T-helper 17 cell (primary cell): ENCODE results near the gene MRPL37. TPM values are rescaled to one million over a fixed set of nuclear protein-coding genes. Genes with fewer than 3 reads are reported as not detected.
"Not testable (repeated sequence)": the region's sequence is repeated elsewhere in the genome, so short reads cannot be mapped to it uniquely, and the experiment has no call there.

Source experiments
- ATAC-seq: fragments of 150-1000 bp; cut with Tn5 transposase; 2 replicates; pipeline ENCODE4 v1.10.0; 2021; ENCODE audit warnings: mild to moderate bottlenecking, moderate library complexity
- DNase-seq, 3 donors: peaks; one replicate each; pipeline versions ENCODE4 v3.0.0 to v3.0.0-alpha.2; 2020 to 2021
- H3K9me3 ChIP-seq: one replicate; pipeline ENCODE4 v1.7.0; 2013; ENCODE audit warnings: low read length, mild to moderate bottlenecking; ENCODE audit not compliant: control insufficient read depth, poor library complexity, severe bottlenecking
- H3K27ac Mint-ChIP-seq: one replicate; pipeline ENCODE4 v1.8.0; 2022; ENCODE audit warnings: mild to moderate bottlenecking, moderate library complexity, mixed read lengths
- H3K27me3 Mint-ChIP-seq: one replicate; pipeline ENCODE4 v1.8.0; 2022; ENCODE audit warnings: mixed read lengths
- H3K36me3 Mint-ChIP-seq: one replicate; pipeline ENCODE4 v1.8.0; 2022; ENCODE audit warnings: low read depth, mixed read lengths
- H3K4me1 Mint-ChIP-seq: one replicate; pipeline ENCODE4 v1.8.0; 2022; ENCODE audit warnings: mild to moderate bottlenecking, mixed read lengths
- H3K4me3 Mint-ChIP-seq: one replicate; pipeline ENCODE4 v1.8.0; 2022; ENCODE audit warnings: mild to moderate bottlenecking, moderate library complexity, mixed read lengths
- total RNA-seq, 4 donors: library from RNA in 2 of 4; stranded (reverse) in 2 of 4; gene quantifications; one replicate each; pipeline ENCODE4 v1.2.3 and lab custom pipeline; 2022 to 2026

Gene MRPL37
- total RNA-seq, 2 donors from 2014 or later, result 25.7 to 29.8 TPM

- H3K9me3 ChIP-seq, result no peaks in the 10 kb centered on the region
- no peaks in the 10 kb centered on the region for H3K36me3 Mint-ChIP-seq
- no peaks in the 10 kb centered on the region for H3K4me1 Mint-ChIP-seq
- no peak for ATAC-seq
- no peak for DNase-seq
- H3K27me3 Mint-ChIP-seq, result no peaks in the 10 kb centered on the region
- no peak overlapping the region for H3K4me3 Mint-ChIP-seq
- H3K27ac Mint-ChIP-seq, result no peak overlapping the region
These were observed 36.4 kb upstream of the MRPL37 start for GRCh38 chr1:54163573-54163972.

- H3K27me3 Mint-ChIP-seq, result no peaks in the 10 kb centered on the region
- H3K4me1 Mint-ChIP-seq, result no peaks in the 10 kb centered on the region
- H3K4me3 Mint-ChIP-seq, result no peak overlapping the region
- no peaks in the 10 kb centered on the region for H3K36me3 Mint-ChIP-seq
- no peak for ATAC-seq
- no peak for DNase-seq
- H3K9me3 ChIP-seq, result no peaks in the 10 kb centered on the region
- no peak overlapping the region for H3K27ac Mint-ChIP-seq
These were observed 34.8 kb upstream of the MRPL37 start for GRCh38 chr1:54165146-54165545.

DNA sequence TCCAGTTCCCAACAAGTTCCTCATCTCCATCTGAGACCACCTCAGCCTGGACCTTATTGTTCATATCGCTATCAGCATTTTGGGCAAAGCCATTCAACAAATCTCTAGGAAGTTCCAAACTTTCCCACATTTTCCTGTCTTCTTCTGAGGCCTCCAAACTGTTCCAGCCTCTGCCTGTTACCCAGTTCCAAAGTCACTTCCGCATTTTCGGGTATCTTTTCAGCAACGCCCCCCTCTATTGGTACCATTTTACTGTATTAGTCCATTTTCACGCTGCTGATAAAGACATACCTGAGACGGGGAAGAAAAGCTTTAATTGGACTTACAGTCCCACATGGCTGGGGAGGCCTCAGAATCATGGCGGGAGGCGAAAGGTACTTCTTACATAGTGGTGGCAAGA lies 33.6 kb upstream of the MRPL37 start:
- ATAC-seq, DNase-seq, H3K27me3 Mint-ChIP-seq, H3K27ac Mint-ChIP-seq, H3K4me3 Mint-ChIP-seq, H3K4me1 Mint-ChIP-seq, H3K9me3 ChIP-seq, H3K36me3 Mint-ChIP-seq: not testable (repeated sequence)

- Mint-ChIP-seq H3K4me3 (no peak overlapping the region), H3K4me1 (peaks cover 8% of the 10 kb centered on the region), H3K27me3 (no peaks in the 10 kb centered on the region), H3K27ac (no peak overlapping the region), H3K36me3 (no peaks in the 10 kb centered on the region)
- no peak for ATAC-seq
- DNase-seq, result no peak
- no peaks in the 10 kb centered on the region for H3K9me3 ChIP-seq
These were observed 32.4 kb upstream of the MRPL37 start for GRCh38 chr1:54167422-54168139.

GRCh38 chr1:54168206-54168965 lies 31.6 kb upstream of the MRPL37 start:
- H3K4me3 Mint-ChIP-seq, result no peak overlapping the region
- DNase-seq (no peak), ATAC-seq (no peak)
- peaks cover 9% of the 10 kb centered on the region for H3K4me1 Mint-ChIP-seq
- H3K9me3 ChIP-seq, result no peaks in the 10 kb centered on the region
- H3K36me3 Mint-ChIP-seq, result no peaks in the 10 kb centered on the region
- no peaks in the 10 kb centered on the region for H3K27me3 Mint-ChIP-seq
- no peak overlapping the region for H3K27ac Mint-ChIP-seq

GRCh38 chr1:54169068-54169467 lies 30.9 kb upstream of the MRPL37 start:
- Mint-ChIP-seq H3K4me3 (no peak overlapping the region), H3K36me3 (no peaks in the 10 kb centered on the region), H3K4me1 (peaks cover 9% of the 10 kb centered on the region), H3K27ac (no peak overlapping the region), H3K27me3 (no peaks in the 10 kb centered on the region)
- ATAC-seq (no peak), DNase-seq (no peak)
- no peaks in the 10 kb centered on the region for H3K9me3 ChIP-seq

DNA sequence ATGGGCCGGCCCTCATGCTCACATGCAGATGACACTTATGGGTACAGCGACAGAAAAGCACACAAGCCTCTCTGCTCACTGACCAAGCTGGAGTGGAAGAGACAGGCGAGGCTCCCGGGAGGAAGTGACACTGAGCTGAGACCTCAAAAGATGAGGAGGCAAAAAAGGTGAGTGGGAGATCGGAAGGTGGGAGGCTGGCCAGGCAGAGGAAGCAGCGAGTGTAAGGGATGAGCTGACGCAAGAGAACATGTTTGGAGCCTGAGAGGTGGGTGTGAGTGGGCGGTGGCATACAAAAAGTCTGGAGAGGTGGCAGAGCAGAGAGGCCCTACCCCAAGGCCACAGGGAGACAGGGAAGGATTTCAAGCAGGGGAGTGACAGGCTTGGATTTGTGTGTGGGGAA lies 29.0 kb upstream of the MRPL37 start:
- ATAC-seq, result no peak
- peak overlapping the region; percentile 49 for H3K27ac Mint-ChIP-seq
- peaks cover 9% of the 10 kb centered on the region for H3K4me1 Mint-ChIP-seq
- no peaks in the 10 kb centered on the region for H3K27me3 Mint-ChIP-seq
- H3K36me3 Mint-ChIP-seq, result no peaks in the 10 kb centered on the region
- no peaks in the 10 kb centered on the region for H3K9me3 ChIP-seq
- peak overlapping the region; percentile 33 for H3K4me3 Mint-ChIP-seq
- no peak for DNase-seq

GRCh38 chr1:54171606-54172005 lies 28.4 kb upstream of the MRPL37 start:
- peaks cover 9% of the 10 kb centered on the region for H3K4me1 Mint-ChIP-seq
- H3K27me3 Mint-ChIP-seq, result no peaks in the 10 kb centered on the region
- ATAC-seq, result no peak
- no peak for DNase-seq
- H3K27ac Mint-ChIP-seq, result no peak overlapping the region
- no peak overlapping the region for H3K4me3 Mint-ChIP-seq
- no peaks in the 10 kb centered on the region for H3K36me3 Mint-ChIP-seq
- no peaks in the 10 kb centered on the region for H3K9me3 ChIP-seq

GRCh38 chr1:54172614-54173599 lies 27.1 kb upstream of the MRPL37 start:
- DNase-seq (no peak), ATAC-seq (no peak)
- peaks cover 9% of the 10 kb centered on the region for H3K4me1 Mint-ChIP-seq
- H3K27ac Mint-ChIP-seq, result no peak overlapping the region
- H3K9me3 ChIP-seq, result no peaks in the 10 kb centered on the region
- H3K27me3 Mint-ChIP-seq, result no peaks in the 10 kb centered on the region
- no peak overlapping the region for H3K4me3 Mint-ChIP-seq
- no peaks in the 10 kb centered on the region for H3K36me3 Mint-ChIP-seq

DNA sequence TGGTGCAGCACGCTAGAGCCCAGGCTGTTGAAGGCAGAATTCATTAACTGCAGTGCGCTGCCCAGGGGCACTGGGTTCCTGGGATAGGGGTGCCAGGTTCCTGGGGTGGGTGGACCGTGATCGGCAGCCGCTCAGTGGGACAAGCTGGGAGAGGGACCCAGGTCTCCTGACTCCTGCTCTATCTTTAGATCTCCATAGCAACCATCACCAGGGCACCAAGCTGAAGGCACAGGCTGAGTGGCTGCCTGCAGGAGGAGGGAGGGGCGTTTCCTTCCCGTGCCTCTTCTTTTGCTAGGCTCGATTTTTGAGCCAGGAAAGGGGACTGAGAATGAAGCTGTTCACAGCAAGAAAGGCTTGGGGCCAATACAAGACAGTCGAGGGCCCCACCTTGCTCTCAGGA lies 26.3 kb upstream of the MRPL37 start:
- DNase-seq, result no peak
- Mint-ChIP-seq H3K27me3 (no peaks in the 10 kb centered on the region), H3K4me3 (no peak overlapping the region), H3K4me1 (peaks cover 9% of the 10 kb centered on the region), H3K36me3 (no peaks in the 10 kb centered on the region), H3K27ac (no peak overlapping the region)
- ATAC-seq, result no peak
- no peaks in the 10 kb centered on the region for H3K9me3 ChIP-seq

DNA sequence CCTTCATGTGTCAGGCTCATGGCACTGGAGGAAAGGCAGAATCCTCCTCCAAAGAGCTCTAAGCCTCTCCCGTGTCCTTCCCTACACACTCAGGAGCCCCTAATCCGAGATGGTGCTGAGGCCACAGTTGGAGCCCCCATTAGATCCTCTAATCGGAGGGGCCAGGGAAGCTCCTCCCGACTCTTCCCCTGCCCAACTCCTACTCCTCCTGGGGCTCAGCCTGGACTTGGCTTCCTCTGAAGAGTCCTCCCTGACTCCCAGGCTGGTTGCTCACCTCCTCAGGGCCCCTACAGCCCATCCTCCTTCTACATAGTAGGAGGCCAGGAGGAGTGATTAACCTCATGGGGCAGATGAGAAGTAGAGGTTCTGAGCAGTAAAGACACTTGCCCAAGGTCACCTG lies 25.9 kb upstream of the MRPL37 start:
- ATAC-seq, result no peak
- H3K27ac Mint-ChIP-seq, result no peak overlapping the region
- no peaks in the 10 kb centered on the region for H3K27me3 Mint-ChIP-seq
- peaks cover 9% of the 10 kb centered on the region for H3K4me1 Mint-ChIP-seq
- H3K9me3 ChIP-seq, result no peaks in the 10 kb centered on the region
- DNase-seq, result no peak
- no peaks in the 10 kb centered on the region for H3K36me3 Mint-ChIP-seq
- H3K4me3 Mint-ChIP-seq, result no peak overlapping the region

- no peaks in the 10 kb centered on the region for H3K9me3 ChIP-seq
- H3K4me1 Mint-ChIP-seq, result peaks cover 4% of the 10 kb centered on the region
- H3K27ac Mint-ChIP-seq, result no peak overlapping the region
- H3K27me3 Mint-ChIP-seq, result no peaks in the 10 kb centered on the region
- DNase-seq (no peak), ATAC-seq (no peak)
- H3K4me3 Mint-ChIP-seq, result no peak overlapping the region
- H3K36me3 Mint-ChIP-seq, result no peaks in the 10 kb centered on the region
These were observed 23.2 kb upstream of the MRPL37 start for GRCh38 chr1:54176621-54177327.

- ATAC-seq (no peak), DNase-seq (no peak)
- Mint-ChIP-seq H3K27ac (no peak overlapping the region), H3K4me3 (no peak overlapping the region), H3K4me1 (peaks cover 2% of the 10 kb centered on the region), H3K36me3 (no peaks in the 10 kb centered on the region), H3K27me3 (no peaks in the 10 kb centered on the region)
- no peaks in the 10 kb centered on the region for H3K9me3 ChIP-seq
These were observed 22.2 kb upstream of the MRPL37 start for GRCh38 chr1:54177726-54178125.
